SW480 (cell line): Measurements from ENCODE around the gene GARS1.

Experiments used
- DNase-seq: peaks from one replicate; pipeline ENCODE4 v3.0.0-alpha.2; 2016; ENCODE audit warnings: low spot score

The GARS1 gene

DNA sequence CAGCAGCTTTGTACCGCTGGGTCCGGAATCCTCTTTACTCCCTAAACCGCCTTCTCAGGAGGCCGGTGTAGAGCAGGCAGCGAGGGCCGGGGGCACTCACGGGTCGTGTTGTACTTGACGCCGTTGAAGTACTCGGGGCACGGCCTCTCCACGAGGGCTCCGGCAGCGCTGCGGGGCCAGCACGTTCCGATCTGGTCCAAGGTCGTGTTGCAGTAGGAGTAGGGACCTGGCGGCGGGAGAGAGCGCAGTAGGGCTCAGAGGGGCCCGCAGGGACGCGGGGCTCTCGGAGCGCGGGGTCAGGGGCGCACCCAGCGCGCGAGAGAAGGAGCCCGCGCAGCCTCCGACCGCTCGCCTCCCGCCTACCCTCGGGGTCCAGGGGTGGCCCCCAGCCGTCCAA, 87.1 kb downstream of the GARS1 start:
- no peak for DNase-seq

- DNase-seq: no peak
Observed at GRCh38 chr7:30682212-30683083, 87.8 kb downstream of the GARS1 start, which contains the start of gene CRHR2. TSS of gene CRHR2 (minus strand) at chr7:30682456. CDS start at chr7:30682280, 176 bp downstream.

DNA sequence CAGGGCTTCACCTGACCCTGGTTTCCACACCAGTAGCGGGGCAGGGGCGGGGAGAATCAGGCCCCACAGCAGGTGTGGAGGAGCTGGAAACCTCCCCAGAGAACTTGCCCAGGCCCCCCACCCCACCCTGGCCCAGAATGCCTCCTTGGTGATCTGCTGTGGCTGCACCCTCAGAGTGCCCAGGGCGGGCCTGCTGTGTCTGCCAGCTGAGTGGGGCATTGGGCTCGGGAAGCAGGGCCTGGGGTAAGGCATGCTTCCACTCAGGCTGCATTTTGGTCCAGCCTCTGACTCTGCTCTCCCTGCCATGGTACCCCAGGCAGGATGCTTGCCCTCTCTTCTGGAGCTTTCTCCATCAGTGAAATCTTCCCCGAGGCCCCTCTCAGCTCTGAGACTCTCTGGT, 88.6 kb downstream of the GARS1 start:
- no peak for DNase-seq
